GM19193 (cell line): ENCODE measurements around the gene SEC63.
A peak's percentile ranks its signal among the peaks of the same experiment; 100 is the strongest.

Experiments
- POLR2A ChIP-seq: IDR thresholded peaks from 4 replicates; pipeline ENCODE4 v1.6.1; 2011; ENCODE audit not compliant: insufficient read depth, insufficient read length; ENCODE audit errors: extremely low read depth

The SEC63 gene, protein sequence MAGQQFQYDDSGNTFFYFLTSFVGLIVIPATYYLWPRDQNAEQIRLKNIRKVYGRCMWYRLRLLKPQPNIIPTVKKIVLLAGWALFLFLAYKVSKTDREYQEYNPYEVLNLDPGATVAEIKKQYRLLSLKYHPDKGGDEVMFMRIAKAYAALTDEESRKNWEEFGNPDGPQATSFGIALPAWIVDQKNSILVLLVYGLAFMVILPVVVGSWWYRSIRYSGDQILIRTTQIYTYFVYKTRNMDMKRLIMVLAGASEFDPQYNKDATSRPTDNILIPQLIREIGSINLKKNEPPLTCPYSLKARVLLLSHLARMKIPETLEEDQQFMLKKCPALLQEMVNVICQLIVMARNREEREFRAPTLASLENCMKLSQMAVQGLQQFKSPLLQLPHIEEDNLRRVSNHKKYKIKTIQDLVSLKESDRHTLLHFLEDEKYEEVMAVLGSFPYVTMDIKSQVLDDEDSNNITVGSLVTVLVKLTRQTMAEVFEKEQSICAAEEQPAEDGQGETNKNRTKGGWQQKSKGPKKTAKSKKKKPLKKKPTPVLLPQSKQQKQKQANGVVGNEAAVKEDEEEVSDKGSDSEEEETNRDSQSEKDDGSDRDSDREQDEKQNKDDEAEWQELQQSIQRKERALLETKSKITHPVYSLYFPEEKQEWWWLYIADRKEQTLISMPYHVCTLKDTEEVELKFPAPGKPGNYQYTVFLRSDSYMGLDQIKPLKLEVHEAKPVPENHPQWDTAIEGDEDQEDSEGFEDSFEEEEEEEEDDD

DNA sequence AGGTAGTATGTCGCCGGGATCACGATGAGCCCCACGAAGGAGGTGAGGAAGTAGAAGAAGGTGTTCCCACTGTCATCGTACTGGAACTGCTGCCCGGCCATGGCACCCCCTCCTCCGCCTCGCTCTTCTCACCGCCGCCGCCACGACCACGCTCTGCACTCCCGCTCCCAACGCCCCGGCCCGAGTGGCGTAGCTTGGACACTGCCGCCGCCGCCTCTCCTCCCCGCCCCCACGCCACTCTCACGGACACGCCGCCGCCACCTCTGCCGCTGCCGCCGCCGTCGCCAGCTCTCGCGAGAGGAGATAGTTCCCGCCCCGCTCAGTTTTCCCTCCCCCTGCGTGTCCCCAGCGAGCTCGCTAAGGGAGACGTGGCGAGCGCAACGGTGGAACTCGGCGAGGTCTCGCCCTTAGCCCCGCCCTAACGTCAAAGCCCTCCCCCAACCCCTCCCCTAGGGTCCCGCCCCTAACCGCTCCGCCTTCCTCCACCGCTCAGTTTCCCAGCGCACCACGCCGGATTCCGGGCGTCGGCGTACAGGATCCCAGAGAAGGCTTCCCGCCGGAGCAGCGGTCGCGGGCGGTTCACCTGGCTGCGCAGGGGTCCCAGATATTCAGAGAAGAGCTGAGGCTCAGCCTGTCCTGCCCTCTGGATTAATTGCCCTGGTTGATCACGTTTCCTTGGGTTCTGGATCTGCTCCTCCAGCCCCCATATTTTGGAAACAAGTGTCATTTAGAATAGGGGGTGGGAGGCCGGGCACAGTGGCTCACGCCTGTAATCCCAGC, at the start of gene SEC63:
Gene SEC63 (minus strand): TSS at position 300 of the 780 bp plus-strand sequence. CDS start 199 bp downstream, at position 101.
- TF ChIP-seq POLR2A: peak; percentile 76

DNA sequence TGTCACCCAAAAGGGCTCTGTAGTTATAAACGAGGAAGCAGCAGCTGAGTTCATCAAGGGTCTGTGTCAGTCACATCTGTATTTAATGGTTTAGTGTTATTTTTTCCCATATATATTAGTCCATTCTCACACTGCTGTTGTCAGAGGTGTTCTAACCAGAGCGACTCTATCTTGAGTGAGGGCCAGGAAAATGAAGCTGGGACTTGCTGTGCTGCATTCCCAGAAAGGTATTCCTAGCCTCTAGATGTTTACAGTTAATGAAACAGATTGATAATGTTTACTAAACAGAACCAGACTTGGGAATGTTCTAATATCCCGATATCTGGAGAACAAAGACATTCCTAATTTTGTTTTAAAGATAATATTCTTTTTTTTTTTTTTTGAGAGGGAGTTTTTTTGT, 48.0 kb upstream of the SEC63 start:
- TF ChIP-seq POLR2A: no peak

DNA sequence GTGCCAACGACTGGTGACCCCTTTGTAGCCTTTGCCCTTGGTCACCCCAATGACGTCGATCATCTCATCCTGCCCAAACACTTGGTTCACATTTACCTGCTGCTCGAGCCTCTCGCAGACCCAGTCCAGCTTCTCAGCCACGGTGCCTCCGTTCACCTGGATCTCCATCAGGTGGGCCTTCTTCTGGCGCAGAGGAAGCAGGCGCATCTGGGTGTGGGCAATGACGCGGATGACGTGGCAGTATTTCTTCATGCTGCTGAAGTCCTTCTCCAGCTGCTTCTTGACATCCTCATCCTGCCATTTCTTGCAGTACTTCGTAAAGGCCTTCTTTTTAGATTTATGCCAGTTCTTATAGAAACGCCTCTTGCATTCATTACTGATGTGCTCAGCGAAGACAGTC, 46.9 kb upstream of the SEC63 start:
- no peak for TF ChIP-seq POLR2A

DNA sequence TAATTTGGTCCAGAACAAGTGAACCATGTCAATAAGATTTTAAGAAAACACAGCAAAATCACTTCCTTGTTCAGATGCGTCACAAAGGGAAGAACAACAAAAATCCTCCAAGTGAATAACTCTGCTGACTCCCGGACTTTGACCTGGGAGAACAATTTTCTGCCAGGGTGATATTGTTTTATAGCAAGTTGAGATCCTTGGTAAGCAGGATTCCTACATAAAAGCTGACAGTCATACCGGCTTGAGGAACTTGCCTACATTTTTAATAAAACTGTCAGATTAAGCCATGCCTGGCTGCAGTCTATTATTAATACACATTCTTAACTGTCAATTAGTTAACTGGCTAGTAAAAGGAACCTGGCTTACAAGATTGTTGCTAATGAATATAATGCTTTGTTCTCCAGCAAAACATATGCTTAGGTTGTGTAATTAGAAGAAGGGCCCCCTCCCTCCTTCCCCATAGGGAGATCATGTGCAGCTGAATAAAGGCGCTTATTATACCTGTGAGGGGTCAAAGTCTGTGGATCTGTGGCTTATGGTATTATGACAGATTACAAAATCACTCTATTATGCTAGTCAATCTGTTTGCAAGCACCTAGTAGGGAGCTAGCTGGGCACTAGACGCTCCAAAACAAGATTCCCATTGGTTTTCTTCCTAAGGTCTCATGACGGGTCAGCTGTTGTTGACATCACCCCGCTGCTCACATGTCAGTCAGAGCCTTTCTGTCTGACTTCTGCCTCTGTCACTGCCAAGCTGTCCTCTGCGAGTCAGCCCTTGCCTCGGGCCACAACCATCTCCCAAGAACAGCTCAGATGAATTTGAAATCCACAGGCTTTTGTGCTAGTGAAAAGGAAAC, 44.6 kb upstream of the SEC63 start:
- TF ChIP-seq POLR2A: no peak

DNA sequence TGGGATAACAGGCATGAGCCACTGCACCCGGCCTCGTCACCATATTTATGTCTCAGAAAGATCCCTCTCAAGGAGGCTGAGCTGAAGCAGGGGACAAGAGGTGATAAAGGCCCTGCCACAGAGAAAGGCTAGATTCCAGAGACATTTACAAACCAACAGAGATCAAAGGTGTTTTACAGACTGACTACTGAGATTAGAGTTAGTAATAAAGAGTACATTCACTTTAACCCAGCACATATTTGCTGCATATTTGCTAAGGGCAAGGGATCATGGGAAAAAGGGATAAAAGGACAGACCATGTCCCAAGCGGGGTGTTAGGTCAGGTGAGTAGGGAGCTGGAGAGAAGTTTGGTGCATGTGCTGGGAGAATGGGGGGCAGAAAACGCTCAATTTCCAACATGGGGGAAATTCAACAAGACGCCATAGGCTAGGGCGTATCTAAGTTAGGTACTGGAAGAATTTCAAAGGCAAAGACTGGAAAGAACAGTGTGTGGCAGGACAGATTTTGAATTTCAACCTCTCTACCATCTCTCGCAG, 43.8 kb upstream of the SEC63 start:
- TF ChIP-seq POLR2A: no peak

DNA sequence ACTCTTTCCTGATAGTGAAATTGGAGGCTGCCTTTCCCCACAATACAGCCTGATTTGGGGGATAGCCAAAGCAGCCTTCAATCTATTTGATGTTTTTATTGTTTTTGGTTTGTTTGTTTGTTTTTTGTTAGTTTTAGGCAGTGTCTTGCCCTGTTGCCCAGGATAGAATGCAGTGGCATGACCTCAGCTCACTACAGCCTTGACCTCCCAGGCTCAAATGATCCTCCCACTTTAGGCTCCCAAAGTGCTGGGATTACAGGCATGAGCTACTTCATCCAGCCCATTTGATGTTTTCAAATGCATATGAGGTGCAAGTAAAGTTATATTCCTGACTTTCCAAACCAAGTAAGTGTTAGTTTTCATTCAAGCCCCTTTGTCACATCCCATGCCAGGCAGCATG, 41.3 kb upstream of the SEC63 start:
- TF ChIP-seq POLR2A: no peak

DNA sequence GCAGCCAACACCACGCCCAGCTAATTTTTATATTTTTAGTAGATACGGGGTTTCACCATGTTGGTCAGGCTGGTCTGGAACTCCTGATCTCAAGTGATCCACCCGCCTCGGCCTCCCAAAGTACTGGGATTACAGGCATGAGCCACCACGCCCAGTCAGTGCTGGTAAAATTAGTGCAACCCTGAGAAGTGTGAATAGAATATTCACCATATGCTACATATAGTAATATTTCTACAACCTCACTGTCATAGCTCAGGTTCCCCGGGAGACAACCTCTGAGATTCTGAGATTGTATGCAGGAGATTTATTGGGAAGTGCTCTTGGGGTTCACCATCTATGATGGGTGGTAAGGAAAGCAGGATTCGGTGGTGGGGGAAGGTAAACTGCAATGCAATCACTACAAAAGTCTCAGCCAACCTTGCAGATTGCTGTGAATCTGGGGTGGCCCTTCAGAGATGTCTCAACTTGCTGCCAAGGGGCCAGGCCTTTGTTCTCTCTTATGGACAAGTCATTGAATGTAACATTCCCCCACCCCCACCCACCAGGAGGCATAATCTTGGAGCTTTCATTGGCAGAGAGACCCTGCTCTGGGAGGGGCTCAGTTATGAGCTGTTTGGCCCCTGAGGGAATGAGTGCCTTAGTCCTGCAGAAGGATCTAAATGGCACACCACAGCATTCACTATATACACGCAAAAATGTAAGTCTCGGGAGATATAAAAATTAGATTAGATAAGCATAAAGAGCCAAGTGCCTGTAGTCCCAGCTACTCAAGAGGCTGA, 34.0 kb upstream of the SEC63 start:
- no peak for TF ChIP-seq POLR2A

DNA sequence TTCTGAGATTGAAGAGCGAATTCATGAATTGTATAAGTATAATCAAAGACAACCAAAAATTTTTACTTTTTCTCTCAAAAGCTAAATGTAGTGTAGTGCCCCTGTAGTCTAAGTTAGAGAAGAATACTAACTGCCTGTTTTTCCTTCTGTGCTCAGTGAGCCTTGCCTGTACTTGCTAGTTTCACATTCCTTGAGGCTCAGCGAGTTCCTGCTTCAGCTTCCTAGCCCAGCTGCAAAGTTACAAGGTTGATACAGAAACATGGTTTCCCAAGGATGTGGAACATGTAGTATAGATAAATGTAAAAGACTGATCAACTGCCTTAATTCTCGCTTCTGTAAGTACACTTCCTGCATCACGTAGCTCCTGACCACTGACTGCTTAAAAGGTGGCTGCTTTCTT, 33.1 kb upstream of the SEC63 start:
- TF ChIP-seq POLR2A: no peak

DNA sequence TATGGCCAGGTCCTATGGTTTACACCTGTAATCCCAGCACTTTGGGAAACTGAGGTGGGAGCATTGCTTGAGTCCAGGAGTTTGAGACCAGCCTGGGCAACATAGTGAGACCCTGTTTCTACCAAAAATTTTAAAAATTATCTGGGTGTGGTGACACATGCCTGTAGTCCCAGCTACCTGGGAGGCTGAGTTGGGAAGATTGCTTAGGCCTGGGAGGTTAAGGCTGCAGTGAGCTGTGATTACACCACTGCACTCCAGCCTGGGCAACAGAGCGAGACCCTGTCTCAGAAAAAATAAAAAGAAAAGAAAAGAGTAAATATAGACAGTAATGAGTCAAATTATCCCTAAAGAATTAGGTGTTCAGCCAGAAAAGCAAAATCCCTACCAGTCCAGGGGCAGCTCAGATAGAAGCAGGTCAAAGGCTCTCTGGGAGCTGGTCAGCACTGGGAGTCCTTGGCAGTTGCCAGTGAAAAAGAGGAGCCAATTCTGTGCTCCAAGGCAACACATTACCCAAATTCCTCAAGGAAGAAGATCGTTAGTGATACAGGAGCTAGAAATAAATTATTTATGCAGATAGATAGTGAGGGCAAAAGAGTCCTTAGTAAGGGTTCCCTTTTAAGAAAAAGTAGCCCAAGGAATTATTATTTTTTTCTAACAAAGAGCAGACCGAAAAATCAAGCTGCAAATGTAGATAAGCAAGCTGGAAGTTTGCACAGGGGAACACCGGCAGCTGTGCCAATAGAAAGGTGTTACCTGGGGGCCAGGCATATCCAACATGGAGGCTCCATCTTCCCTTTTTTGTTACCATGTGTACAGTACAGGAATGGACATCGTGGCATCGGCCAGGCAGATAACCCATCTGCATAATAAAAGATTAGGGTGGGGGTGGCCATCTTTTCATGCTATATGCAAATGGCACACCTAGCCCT, 31.4 kb upstream of the SEC63 start:
- no peak for TF ChIP-seq POLR2A

DNA sequence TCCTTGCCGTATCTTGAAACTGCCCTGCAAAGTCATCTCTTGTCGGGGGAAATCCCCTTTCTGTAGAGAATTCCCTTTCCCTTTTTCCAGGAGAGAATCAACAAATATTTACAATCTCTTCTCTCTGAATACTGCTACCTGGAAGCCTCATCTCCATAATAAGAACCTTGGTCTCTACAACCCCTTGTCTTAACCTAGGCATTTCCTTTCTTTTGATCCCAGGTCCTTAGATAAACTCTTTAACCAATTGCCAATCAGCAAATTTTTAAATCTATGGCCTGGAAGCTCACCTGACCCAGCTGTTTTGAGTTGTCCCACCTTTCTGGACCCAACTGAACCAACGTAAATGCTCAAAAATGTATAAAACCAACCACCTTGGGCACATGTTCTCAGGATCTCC, 30.6 kb upstream of the SEC63 start:
- no peak for TF ChIP-seq POLR2A

DNA sequence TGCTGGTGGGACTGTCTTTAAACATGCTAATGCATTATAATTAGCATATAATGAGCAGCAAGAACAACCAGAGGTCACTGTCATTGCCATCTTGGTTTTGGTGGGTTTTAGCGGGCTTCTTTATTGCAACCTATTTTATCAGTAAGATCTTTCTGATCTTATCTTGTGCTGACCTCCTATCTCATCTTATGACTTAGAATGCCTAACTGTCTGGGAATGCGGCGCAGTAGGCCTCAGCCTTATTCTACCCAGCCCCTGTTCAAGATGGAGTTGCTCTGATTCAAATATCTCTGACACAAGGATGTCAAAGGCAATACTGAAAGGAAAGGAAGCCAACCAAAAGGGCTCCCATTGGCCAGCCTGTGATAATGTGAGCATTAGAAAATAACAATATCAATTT, 29.8 kb upstream of the SEC63 start:
- no peak for TF ChIP-seq POLR2A

DNA sequence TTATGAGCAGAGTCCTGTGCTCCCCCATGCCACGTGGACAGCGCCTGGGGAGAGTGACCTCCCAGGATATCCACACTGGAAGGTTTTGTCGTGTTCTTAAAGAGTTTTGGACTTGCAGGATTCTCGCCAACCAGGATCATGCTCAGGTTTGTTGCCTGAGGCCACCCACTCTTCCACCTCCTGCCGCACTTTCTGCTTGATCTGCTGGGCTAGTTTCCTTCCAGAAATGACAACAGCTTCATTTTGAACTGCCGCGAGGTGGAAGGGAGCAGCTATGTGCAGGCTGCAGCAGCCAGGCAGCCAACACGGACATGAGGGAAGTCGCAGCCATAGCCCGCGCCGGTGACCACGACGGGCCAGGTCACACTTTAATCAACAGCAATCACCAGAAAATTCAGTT, 27.7 kb upstream of the SEC63 start:
- no peak for TF ChIP-seq POLR2A
